GM12874 (cell line): ENCODE data around the gene NFS1.

Experiments used
- CTCF ChIP-seq: IDR thresholded peaks from 2 replicates; pipeline ENCODE4 v1.5.1; 2011; ENCODE audit warnings: low read depth, mild to moderate bottlenecking, control low read depth, low read length, moderate library complexity; ENCODE audit not compliant: insufficient read depth

NFS1 gene

GRCh38 chr20:35711588-35712209 lies 12.5 kb upstream of the NFS1 start:
- no peak for TF ChIP-seq CTCF

- no peak for TF ChIP-seq CTCF
These were observed 11.9 kb upstream of the NFS1 start for GRCh38 chr20:35710884-35711587.

GRCh38 chr20:35710039-35710438 lies 10.9 kb upstream of the NFS1 start:
- TF ChIP-seq CTCF, result no peak

- no peak for TF ChIP-seq CTCF
These were observed 10.1 kb upstream of the NFS1 start for GRCh38 chr20:35709259-35709658.

- TF ChIP-seq CTCF, result no peak
These were observed 9.3 kb upstream of the NFS1 start for GRCh38 chr20:35708502-35708901.

GRCh38 chr20:35704514-35705261 lies 5.5 kb upstream of the NFS1 start:
- no peak for TF ChIP-seq CTCF

- no peak for TF ChIP-seq CTCF
These were observed 3.9 kb upstream of the NFS1 start for GRCh38 chr20:35702824-35703695.
